Left ventricle myocardium inferior (tissue), 1 donor: ENCODE measurements around the gene PHETA1. TPM values are rescaled to one million over a fixed set of nuclear protein-coding genes. Genes with fewer than 3 reads are reported as not detected.

ENCODE experiments used
- DNase-seq: peaks from one replicate; pipeline ENCODE4 v3.0.0-alpha.2; 2020
- H3K27ac ChIP-seq: fragments of 200-600 bp; replicated peaks from 2 replicates; pipeline ENCODE4 v1.8.0; 2021
- H3K27me3 ChIP-seq: fragments of 200-600 bp; 2 replicates; pipeline ENCODE4 v1.8.0; 2021; ENCODE audit warnings: low read depth
- H3K36me3 ChIP-seq: fragments of 200-600 bp; 2 replicates; pipeline ENCODE4 v1.8.0; 2021
- H3K4me1 ChIP-seq: fragments of 200-600 bp; 2 replicates; pipeline ENCODE4 v1.8.0; 2021
- H3K4me3 ChIP-seq: fragments of 200-600 bp; 2 replicates; pipeline ENCODE4 v1.8.0; 2021; ENCODE audit warnings: mild to moderate bottlenecking, moderate library complexity
- H3K9me3 ChIP-seq: fragments of 200-600 bp; replicated peaks from 2 replicates; pipeline ENCODE4 v1.8.0; 2021
- intact Hi-C: fragments of 100-400 bp; cut with micrococcal nuclease; formaldehyde crosslinking; loops from one replicate; pipeline ENCODE4 v1.11.0; 2022
- long read RNA-seq: library from polyadenylated mRNA; unstranded; transcript quantifications from one replicate; pipeline ENCODE4 v2.0.0, GENCODE V29; 2021
- total RNA-seq: library from RNA; stranded (reverse); fragmentation: NEBNext Ultra II Directional; extraction: Animal tissue kit (Norgen Biotek cat#: 25700); gene quantifications from one replicate; pipeline ENCODE4 v1.2.1, GENCODE V29; 2021
- TF ChIP-seq, protein P1 (sequence below): fragments of 200-600 bp; IDR thresholded peaks from 2 replicates; pipeline ENCODE4 v1.8.0; 2021; ENCODE audit warnings: antibody characterized with exemption, mild to moderate bottlenecking, borderline replicate concordance
- donor health status: DM: no; HTN: yes; CAD: no; lungs with severe emphysema.

The PHETA1 gene, protein sequence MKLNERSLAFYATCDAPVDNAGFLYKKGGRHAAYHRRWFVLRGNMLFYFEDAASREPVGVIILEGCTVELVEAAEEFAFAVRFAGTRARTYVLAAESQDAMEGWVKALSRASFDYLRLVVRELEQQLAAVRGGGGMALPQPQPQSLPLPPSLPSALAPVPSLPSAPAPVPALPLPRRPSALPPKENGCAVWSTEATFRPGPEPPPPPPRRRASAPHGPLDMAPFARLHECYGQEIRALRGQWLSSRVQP
- 29.8 TPM for total RNA-seq
- long read RNA-seq, partial matches to known transcripts = 2 of 82 reads
- long read RNA-seq, other reads (novel, unspliced or antisense) = 77 of 82 reads

DNA sequence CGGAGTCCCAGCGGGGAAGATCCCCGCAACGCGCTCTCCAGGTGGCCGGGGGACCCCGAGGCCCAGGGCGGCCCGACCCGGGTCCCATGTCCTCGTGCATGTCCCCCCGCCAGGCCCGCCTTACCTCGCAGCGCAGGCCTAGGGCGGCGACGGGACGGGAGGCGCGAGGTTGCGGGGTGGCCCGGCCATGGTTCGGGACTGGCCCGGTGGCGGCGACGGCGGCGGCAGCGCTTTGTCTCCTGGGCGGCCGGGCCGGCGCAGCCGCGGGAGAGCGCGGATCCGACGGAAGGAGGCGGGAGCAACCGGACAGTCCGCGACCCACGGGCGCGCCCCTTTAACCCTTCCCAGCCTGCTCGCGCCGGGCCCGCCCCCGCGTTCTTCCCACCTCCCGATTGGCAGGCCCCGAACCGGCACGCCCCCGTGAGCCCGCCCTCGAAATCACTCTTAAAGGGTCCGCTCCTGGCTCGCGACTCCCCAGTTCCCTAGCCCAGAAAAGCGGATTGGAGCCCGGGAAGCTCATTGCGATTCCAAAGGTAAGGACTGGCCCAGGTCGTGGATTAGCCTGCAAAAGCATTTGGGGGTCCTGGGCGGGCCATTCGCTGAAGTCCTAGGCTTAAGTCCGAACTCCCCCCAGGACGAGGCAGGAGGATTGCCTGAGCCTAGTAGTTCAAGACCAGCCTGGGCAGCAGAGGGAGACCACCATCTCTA lies at the start of gene PHETA1:
TSS of gene PHETA1 (minus strand) at position 308 of the 708 bp plus-strand sequence. CDS start 5,668 bp downstream, outside the sequence.
- Histone ChIP-seq H3K4me3 (peak within 1 kb of the TSS; percentile 82), H3K27me3 (no peaks in the 10 kb centered on the region), H3K4me1 (peaks cover 56% of the 10 kb centered on the region), H3K27ac (peak within 1 kb of the TSS; percentile 88), H3K9me3 (no peaks in the 10 kb centered on the region), H3K36me3 (peaks cover 12% of the 10 kb centered on the region)
- TF ChIP-seq, protein P1, sequence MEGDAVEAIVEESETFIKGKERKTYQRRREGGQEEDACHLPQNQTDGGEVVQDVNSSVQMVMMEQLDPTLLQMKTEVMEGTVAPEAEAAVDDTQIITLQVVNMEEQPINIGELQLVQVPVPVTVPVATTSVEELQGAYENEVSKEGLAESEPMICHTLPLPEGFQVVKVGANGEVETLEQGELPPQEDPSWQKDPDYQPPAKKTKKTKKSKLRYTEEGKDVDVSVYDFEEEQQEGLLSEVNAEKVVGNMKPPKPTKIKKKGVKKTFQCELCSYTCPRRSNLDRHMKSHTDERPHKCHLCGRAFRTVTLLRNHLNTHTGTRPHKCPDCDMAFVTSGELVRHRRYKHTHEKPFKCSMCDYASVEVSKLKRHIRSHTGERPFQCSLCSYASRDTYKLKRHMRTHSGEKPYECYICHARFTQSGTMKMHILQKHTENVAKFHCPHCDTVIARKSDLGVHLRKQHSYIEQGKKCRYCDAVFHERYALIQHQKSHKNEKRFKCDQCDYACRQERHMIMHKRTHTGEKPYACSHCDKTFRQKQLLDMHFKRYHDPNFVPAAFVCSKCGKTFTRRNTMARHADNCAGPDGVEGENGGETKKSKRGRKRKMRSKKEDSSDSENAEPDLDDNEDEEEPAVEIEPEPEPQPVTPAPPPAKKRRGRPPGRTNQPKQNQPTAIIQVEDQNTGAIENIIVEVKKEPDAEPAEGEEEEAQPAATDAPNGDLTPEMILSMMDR = no peak
- peak; percentile 97 for DNase-seq
- intact Hi-C loops = no loop called here

DNA sequence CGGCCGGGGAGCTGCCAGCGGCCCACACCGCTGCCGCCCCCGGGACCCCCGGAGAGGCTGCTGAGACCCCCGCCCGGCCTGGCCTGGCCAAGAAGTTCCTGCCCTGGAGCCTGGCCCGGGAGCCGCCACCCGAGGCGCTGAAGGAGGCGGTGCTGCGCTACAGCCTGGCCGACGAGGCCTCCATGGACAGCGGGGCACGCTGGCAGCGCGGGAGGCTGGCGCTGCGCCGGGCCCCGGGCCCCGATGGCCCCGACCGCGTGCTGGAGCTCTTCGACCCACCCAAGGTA lies 49.6 kb upstream of the PHETA1 start:
- Histone ChIP-seq H3K27ac (peak overlapping the region; percentile 97), H3K4me3 (no peak overlapping the region), H3K4me1 (peaks cover 97% of the 10 kb centered on the region), H3K27me3 (no peaks in the 10 kb centered on the region), H3K36me3 (peaks cover 52% of the 10 kb centered on the region), H3K9me3 (no peaks in the 10 kb centered on the region)
- TF ChIP-seq, protein P1 = no peak
- DNase-seq = no peak
- intact Hi-C loops = no loop called here

DNA sequence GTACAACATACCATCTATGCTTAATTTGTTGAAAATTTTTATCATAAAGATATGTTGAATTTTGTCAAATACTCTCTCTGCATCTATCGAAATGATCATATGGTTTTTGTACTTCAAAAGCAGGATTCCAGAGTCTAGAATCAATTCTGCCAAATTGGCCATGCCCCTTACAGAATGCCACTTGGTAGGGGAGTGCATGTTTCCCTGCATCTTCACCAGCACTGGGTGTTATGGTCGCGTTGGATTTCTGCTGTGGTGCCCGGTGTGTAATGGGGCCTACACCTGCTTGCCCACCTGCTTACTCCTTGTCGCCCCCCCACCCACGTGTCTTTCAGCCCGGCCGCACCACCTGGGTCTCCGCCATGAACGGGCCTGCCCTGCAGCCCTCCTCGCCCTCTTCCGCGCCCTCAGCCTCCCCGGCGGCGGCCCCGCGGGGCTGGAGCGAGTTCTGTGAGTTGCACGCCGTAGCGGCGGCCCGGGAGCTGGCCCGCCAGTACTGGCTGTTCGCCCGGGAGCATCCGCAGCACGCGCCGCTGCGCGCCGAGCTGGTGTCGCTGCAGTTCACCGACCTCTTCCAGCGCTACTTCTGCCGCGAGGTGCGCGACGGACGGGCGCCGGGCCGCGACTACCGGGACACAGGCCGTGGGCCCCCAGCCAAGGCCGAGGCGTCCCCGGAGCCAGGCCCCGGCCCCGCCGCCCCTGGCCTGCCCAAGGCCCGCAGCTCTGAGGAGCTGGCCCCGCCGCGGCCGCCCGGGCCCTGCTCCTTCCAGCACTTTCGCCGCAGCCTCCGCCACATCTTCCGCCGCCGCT lies 49.1 kb upstream of the PHETA1 start:
- peaks cover 52% of the 10 kb centered on the region for H3K36me3 ChIP-seq
- no peaks in the 10 kb centered on the region for H3K27me3 ChIP-seq
- H3K4me1 ChIP-seq = peaks cover 97% of the 10 kb centered on the region
- TF ChIP-seq, protein P1 = no peak
- DNase-seq = no peak
- no peak overlapping the region for H3K4me3 ChIP-seq
- intact Hi-C loops = no loop called here
- no peaks in the 10 kb centered on the region for H3K9me3 ChIP-seq
- H3K27ac ChIP-seq = peak overlapping the region; percentile 97

DNA sequence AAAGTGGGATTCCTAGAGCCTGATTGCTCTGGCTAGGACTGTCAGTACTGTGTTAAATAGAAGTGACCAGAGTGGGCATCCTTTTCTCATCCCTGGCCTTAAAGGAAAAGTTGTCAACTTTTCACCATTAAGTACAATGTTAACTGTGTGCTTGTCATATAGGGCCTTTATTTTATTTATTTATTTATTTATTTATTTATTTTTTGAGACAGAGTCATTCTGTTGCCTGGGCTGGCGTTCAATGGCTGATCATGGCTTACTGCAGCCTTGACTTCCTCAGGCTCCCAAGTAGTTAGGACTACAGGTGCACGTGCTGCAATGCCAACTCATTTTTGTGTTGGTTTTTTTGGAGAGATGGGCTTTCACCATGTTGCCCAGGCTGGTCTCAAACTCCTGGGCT lies 48.4 kb upstream of the PHETA1 start:
- no peak overlapping the region for H3K4me3 ChIP-seq
- DNase-seq = no peak
- H3K27me3 ChIP-seq = no peaks in the 10 kb centered on the region
- TF ChIP-seq, protein P1 = no peak
- no peaks in the 10 kb centered on the region for H3K9me3 ChIP-seq
- H3K4me1 ChIP-seq = peaks cover 97% of the 10 kb centered on the region
- peak overlapping the region; percentile 97 for H3K27ac ChIP-seq
- intact Hi-C loops = no loop called here
- H3K36me3 ChIP-seq = peaks cover 52% of the 10 kb centered on the region

DNA sequence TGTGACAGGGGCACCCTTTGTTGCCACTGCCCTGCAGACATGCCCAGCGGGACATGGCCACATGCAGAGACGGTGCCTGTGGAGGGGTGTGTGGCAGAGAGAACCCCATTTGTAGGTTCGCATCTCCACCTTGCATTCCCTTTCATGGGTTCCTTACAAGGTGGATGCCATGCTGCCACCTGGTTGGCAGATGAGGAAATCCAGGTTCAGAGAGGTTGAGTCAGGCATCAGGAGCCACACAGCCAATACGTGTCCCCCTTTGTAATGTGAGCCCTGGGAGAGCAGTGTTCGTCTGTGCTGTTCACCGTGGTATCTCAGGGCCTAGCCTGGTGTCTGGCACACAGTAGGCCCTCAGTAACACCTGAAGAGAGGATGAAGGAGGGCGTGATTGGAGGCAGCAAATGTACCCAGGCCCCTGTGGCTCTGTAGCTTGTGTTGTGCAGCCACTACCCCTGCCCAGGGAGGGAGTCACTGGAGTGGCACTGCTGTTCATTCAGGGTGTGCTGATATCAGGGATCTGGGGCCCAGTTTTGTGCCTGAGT lies 45.9 kb upstream of the PHETA1 start:
- Histone ChIP-seq H3K4me3 (no peak overlapping the region), H3K9me3 (no peaks in the 10 kb centered on the region), H3K27ac (peak overlapping the region; percentile 97), H3K4me1 (peaks cover 97% of the 10 kb centered on the region), H3K27me3 (no peaks in the 10 kb centered on the region), H3K36me3 (peaks cover 29% of the 10 kb centered on the region)
- TF ChIP-seq, protein P1 = no peak
- no peak for DNase-seq
- intact Hi-C loops = no loop called here
